Measurements from ENCODE around the gene MATN1. TPM values are rescaled to one million over a fixed set of nuclear protein-coding genes. Genes with fewer than 3 reads are reported as not detected.

MATN1 gene
- total and polyA plus RNA-seq, 2 of the 4 experiments (the other 2 are of a cell fraction) = 0.27 TPM; not detected in 1

- intact Hi-C loops (cut with micrococcal nuclease) (no loop called here), dilution Hi-C loops (cut with HindIII; ENCODE audit: low sequenced_read_pairs, unreplicated experiment) (no loop called here), in situ Hi-C loops (cut with MboI; ENCODE audit: low sequenced_read_pairs) (no loop called here)
- no peak overlapping the region for H3K18ac ChIP-seq (ENCODE audit: low read depth, low read length)
- H3K23ac ChIP-seq (ENCODE audit: low read depth, low read length) = no peak overlapping the region
- H3K9me1 ChIP-seq (ENCODE audit: insufficient read depth, low read length) = no peaks in the 10 kb centered on the region
- no peak overlapping the region for H2AK5ac ChIP-seq (ENCODE audit: low read depth, low read length)
- no peak for TF ChIP-seq MXI1 (IDR thresholded peaks at IDR 0.05; ENCODE audit: borderline replicate concordance, low read depth, low read length)
- TF ChIP-seq, protein P1, sequence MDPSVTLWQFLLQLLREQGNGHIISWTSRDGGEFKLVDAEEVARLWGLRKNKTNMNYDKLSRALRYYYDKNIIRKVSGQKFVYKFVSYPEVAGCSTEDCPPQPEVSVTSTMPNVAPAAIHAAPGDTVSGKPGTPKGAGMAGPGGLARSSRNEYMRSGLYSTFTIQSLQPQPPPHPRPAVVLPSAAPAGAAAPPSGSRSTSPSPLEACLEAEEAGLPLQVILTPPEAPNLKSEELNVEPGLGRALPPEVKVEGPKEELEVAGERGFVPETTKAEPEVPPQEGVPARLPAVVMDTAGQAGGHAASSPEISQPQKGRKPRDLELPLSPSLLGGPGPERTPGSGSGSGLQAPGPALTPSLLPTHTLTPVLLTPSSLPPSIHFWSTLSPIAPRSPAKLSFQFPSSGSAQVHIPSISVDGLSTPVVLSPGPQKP (IDR thresholded peaks at IDR 0.05; ENCODE audit: borderline replicate concordance, low read depth, low read length) = no peak
- TF ChIP-seq MAFK (IDR thresholded peaks at IDR 0.05; ENCODE audit: low read depth, low read length) = no peak
- TF ChIP-seq RCOR1 (IDR thresholded peaks at IDR 0.05; ENCODE audit: insufficient replicate concordance, low read length) = no peak
- TF ChIP-seq BHLHE40 (IDR thresholded peaks at IDR 0.05; ENCODE audit: low read depth, low read length) = no peak
- no peak for TF ChIP-seq NFE2L2 (IDR thresholded peaks at IDR 0.05; ENCODE audit: low read depth, low read length)
- TF ChIP-seq POLR2A (IDR thresholded peaks at IDR 0.05; ENCODE audit: low read depth, low read length) = no peak
- TF ChIP-seq MAZ (IDR thresholded peaks at IDR 0.05; ENCODE audit: borderline replicate concordance, low read depth, low read length) = no peak
- no peak for TF ChIP-seq FOS (IDR thresholded peaks at IDR 0.05; ENCODE audit: low read depth, low read length)
- TF ChIP-seq RFX5 (IDR thresholded peaks at IDR 0.05; ENCODE audit: low read depth, low read length) = no peak
- TF ChIP-seq CEBPB (IDR thresholded peaks at IDR 0.05; ENCODE audit: low read depth, low read length) = no peak
- no peak for TF ChIP-seq CTCF (conservative IDR thresholded peaks at IDR 0.05; ENCODE audit: low read depth, low read length)
- no peak for TF ChIP-seq USF2 (IDR thresholded peaks at IDR 0.05; ENCODE audit: low read depth, low read length)
- TF ChIP-seq CHD1 (IDR thresholded peaks at IDR 0.05; ENCODE audit: low read depth, low read length) = no peak
- no peak for TF ChIP-seq SMC3 (IDR thresholded peaks at IDR 0.05; ENCODE audit: low read depth, low read length)
- TF ChIP-seq RAD21 (IDR thresholded peaks at IDR 0.05; ENCODE audit: low read length) = no peak
- CTCF ChIA-PET = no interaction called here
- H4K8ac ChIP-seq (ENCODE audit: low read depth in 2 of 2, low read length in 2 of 2) = no peak overlapping the region
- no TSS peak for BruUV-seq (replicated peaks)
- H4K5ac ChIP-seq (ENCODE audit: low read depth, low read length) = no peak overlapping the region
- H3K4me1 ChIP-seq (ENCODE audit: control insufficient read depth, insufficient read depth, low read length) = no peaks in the 10 kb centered on the region
- no peak for ATAC-seq (ENCODE audit: low read depth)
- H3K4me2 ChIP-seq (ENCODE audit: low read depth, low read length) = no peak overlapping the region
- WGBS, 2 experiments (ENCODE audit: extremely low coverage in 2 of 2, insufficient read length in 1 of 2) = no CpG with 5 or more reads among the region's 13 CpGs
- no peak overlapping the region for H2BK20ac ChIP-seq (ENCODE audit: low read depth, low read length)
- H3K27ac ChIP-seq (ENCODE audit: insufficient read depth, low read length) = no peak overlapping the region
- H3K9ac ChIP-seq (ENCODE audit: low read depth, low read length) = no peak overlapping the region
- H3K27me3 ChIP-seq (ENCODE audit: control insufficient read depth, insufficient read depth, low read length) = peaks cover 22% of the 10 kb centered on the region; the same call in 1 of the 2 replicates
- H4K91ac ChIP-seq (ENCODE audit: insufficient read depth, low read depth, low read length) = no peak overlapping the region
- H3K56ac ChIP-seq (ENCODE audit: extremely low read depth, insufficient read depth, low read length) = no peak overlapping the region
- H3K14ac ChIP-seq (replicated peaks; ENCODE audit: low read depth, low read length) = no peak overlapping the region
- no peak overlapping the region for H2BK15ac ChIP-seq (ENCODE audit: low read depth, low read length)
- no peak overlapping the region for H2BK5ac ChIP-seq (ENCODE audit: low read depth, low read length, poor library complexity, severe bottlenecking)
- no peaks in the 10 kb centered on the region for H3K36me3 ChIP-seq (ENCODE audit: control insufficient read depth, insufficient read depth, low read length)
- no peaks in the 10 kb centered on the region for H4K20me1 ChIP-seq (ENCODE audit: insufficient read depth, low read length)
- H2AK9ac ChIP-seq (replicated peaks; ENCODE audit: low read depth, low read length, poor library complexity) = no peak overlapping the region
- H3K4ac ChIP-seq (ENCODE audit: low read depth, low read length) = no peak overlapping the region
- DNase-seq = no peak
- H2AFZ ChIP-seq (replicated peaks; ENCODE audit: low read length, poor library complexity) = no peak overlapping the region
- H2BK120ac ChIP-seq (ENCODE audit: low read depth, low read length) = no peak overlapping the region
- no peaks in the 10 kb centered on the region for H3K79me1 ChIP-seq (ENCODE audit: low read depth in 1 of 2, low read length in 2 of 2)
- H3K4me3 ChIP-seq (ENCODE audit: insufficient read depth, low read depth, low read length) = no peak overlapping the region
- POLR2A ChIA-PET (ENCODE audit: unreplicated experiment) = no interaction called here
- no peaks in the 10 kb centered on the region for H3K9me3 ChIP-seq (ENCODE audit: control insufficient read depth, insufficient read depth, low read length)
Measured at GRCh38 chr1:30663596-30664091, 59.7 kb downstream of the MATN1 start.

All from IMR-90 (cell line).